Inferior parietal cortex (tissue), 1 donor: ENCODE measurements around the gene MT1B.

Experiments used
- DNase-seq: peaks from one replicate; pipeline ENCODE4 v3.0.0-alpha.2; 2016; ENCODE audit errors: extremely low spot score

Gene MT1B

DNA sequence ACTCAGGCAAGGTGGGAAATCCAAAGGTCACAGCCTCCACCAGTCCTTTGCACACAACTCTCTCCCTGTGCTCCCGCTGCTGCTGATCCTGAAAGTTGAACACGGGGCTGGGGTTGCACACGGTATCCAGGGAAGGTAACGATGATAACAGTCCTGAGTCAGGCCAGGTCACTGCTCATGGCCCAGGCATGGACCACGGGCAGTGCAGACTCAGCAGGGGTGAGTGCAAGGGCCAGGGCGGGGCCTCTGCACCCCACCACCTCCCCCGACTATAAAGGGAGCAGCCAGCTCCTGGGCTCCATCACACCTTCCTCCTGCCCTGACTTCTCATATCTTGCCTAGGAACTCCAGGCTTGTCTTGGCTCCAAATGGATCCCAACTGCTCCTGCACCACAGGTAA is at the start of gene MT1B:
Gene MT1B (plus strand): TSS at position 301 of the 400 bp plus-strand sequence. CDS start 68 bp downstream, at position 369.
- no peak for DNase-seq

DNA sequence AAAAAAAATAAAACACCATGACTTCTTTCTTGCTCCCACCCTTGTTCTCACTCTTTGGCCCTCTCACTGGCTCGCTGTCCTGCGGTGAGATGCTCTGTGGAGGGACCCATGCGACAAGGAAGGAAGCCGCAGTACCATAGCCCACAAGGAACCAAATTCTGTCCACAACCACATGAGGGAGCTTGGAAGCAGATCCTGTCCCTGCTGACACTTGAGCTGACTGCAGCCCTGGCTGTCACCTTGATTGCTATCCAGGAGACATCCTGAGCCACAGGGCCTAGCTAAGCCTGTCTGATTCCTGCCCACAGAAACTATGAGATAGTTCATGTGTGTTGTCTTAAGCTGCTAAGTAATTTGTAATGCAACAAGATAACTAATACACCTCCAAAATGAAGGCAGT is 48.1 kb upstream of the MT1B start:
- peak; percentile 57 for DNase-seq

DNA sequence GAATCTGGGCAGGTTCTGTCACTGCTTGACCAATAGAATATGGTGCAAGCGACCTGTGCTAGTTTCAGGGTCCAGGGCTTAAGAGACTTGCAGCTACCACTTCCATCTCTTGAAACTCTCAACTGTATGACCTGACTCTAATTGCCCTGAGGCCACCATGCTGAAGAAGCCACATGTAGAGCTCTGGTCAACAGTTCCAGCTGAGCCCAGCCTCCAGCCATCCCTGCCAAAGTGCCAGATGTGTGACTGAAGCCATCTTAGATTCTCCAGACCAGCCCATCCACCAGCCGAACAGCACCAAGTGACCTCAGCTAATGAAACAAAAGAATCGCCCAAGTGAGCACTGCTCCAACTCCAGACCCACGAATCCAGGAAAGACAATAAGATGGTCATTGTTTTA is 46.7 kb upstream of the MT1B start:
- no peak for DNase-seq

DNA sequence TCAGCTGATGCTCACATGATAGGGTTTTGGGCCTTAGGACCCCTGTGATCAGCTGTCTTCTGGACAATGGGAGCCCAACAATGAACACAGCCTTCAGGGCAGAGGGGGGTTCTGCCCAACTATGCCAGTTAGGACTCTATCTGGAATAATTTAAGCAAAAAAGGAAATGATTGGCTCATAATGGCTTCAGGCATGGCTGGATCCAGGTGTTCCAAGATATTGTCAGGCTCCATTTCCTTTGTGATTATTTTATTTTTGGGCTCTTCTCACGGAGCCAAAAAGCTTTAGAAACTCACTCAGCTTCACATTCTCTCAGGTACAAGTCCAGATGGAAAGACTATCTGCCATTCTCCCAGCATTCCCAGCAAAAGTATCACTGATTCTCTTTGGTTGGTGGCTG is 46.2 kb upstream of the MT1B start:
- no peak for DNase-seq

DNA sequence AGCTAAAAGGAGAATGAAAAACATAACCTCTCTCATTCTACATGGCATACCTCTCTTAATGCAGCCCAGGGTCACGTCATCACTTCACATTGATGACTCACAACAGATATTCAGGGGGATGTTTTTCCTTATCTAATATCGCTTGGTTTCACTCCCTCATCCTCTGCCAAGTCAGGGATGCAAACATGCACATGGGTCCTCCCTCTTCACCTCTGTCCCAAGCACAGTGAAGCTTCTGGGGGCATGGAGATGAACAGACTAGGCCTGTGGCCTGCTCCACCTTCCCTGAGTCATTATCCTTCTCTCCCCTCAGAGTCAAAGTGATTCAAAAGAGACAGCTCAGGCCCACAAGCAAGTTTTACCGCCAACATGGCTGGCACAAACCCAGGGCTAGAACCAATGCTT is 45.6 kb upstream of the MT1B start:
- DNase-seq = no peak

DNA sequence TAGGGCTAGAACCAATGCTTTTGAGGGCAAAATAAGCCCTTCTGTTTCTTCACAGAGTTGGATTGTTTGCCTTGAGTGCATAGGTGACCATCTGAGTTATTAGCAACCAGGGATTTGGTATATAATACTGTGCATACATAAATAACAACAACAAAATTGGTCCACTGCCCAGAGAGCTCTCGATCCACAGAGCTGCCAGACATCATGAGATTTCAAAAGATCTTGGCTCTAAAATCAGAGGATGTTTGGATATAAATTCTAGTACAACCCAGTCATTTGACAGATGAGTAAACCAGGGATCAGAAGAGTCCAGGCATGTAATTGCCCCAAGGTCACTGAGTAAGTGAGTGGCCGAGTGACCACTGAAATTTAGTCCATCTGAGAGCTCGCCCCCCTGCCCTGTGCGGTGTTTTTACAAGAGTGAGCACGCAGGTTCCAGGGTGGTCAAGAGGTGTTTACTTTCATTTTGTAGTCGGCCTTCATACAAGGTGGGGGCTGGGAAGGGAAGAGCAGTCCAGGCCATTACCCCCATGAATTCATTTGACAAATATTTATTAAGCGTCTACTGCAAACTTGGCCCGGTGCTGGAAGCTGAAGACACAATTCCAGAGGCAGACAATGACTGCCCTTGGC is 45.1 kb upstream of the MT1B start:
- peak; percentile 53 for DNase-seq

DNA sequence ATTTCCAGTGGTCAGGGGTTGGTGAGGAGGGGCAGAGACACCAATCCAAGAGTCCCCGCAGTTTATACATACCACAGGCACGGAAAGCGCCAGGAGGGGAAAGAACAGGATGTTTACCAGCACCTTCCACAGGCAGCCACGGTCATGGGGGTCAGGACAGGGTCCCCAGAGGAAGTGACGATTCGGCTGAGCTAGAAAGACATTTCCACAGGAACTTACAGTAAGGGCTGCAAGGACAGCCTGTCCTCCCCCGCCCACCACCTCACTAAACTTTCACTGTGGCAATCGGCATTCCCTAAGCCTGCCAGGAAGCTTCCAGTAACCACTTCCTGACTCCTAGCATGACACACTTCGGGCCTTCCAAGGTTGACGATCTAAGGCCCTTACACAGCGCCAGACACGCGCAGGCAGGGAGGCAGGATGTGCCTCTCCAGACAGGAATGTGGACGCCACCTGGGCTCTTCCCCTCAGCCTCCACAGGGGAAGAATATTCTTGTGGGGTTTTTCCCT is 44.5 kb upstream of the MT1B start:
- DNase-seq = no peak

DNA sequence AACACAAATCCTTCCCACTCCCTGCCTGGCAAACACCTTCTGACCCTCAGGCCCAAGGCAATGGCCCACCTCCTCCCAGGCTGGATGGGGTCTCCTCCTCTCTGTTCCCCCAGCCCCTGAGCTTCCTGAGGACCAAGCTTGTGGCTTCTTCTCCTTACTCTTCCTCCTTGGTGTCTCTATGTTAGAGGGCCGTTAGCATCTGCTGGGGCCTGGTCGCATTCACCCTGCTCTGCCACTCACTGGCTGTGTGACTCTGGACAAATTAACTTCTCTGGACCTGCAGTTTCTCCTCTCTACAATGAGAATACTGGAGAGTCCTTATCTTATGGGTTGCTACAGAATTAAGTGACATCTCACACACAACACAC is 44.0 kb upstream of the MT1B start:
- no peak for DNase-seq

DNA sequence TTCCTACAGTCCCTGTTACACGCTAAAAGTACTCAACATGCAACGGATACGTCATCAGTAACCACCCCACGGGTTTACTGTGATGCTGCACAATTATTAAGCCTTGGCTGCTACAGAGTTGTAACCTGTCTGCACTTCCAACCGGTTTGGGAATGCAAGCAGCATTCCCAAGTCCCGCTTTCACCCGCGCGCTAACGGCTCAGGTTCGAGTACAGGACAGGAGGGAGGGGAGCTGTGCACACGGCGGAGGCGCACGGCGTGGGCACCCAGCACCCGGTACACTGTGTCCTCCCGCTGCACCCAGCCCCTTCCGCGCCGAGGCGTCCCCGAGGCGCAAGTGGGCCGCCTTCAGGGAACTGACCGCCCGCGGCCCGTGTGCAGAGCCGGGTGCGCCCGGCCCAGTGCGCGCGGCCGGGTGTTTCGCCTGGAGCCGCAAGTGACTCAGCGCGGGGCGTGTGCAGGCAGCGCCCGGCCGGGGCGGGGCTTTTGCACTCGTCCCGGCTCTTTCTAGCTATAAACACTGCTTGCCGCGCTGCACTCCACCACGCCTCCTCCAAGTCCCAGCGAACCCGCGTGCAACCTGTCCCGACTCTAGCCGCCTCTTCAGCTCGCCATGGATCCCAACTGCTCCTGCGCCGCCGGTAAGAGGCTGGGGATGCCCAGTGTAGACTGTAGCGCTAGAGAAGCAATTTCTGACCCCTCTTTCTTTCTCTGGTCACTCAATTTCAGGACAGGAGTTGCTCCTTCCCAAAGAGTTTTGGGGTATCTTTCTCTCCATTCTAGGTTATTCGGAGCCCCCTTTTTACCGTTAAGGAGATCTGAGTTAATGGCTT is 43.4 kb upstream of the MT1B start, which contains the start of gene MT2A:
Gene MT2A (plus strand): TSS at position 542 of the 833 bp plus-strand sequence. CDS start 72 bp downstream, at position 614.
- DNase-seq = peak; percentile 84

DNA sequence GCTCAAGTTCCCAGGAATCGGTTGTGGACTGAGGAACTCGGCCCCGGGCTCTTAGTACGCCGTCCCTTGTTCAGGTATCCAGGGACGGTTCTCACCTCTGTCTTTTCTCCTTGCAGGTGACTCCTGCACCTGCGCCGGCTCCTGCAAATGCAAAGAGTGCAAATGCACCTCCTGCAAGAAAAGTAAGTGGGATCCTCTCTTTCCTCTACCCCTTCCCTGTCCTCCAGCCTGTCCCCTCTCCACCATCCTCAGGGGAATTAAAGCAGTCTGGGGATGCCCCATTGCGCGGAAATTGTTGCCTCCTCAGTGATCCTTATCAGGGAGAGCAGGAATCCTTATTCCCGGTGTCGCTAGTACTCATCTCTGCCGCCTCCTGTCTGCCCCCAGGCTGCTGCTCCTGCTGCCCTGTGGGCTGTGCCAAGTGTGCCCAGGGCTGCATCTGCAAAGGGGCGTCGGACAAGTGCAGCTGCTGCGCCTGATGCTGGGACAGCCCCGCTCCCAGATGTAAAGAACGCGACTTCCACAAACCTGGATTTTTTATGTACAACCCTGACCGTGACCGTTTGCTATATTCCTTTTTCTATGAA is 42.7 kb upstream of the MT1B start:
- no peak for DNase-seq

DNA sequence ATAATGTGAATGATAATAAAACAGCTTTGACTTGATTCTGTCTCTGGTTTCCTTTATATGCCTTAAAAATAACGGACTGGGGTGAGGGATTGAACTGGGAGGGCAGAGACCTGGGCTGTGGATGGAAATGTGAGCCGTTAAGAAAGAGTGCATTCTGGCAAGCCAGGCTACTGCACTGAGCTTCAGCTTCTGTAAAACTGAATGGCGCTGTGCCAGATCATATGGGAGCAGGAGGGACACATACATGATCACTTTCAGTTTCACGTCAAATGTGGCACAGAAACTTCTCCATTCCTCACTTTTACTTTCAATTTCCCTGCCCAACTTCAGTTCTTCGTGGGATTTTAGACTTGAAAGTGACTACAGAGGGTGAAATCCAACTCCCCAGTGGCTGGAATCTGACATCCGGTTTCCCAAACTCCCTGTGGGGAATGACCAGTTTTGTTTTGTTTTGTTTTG is 42.2 kb upstream of the MT1B start:
- DNase-seq = no peak

DNA sequence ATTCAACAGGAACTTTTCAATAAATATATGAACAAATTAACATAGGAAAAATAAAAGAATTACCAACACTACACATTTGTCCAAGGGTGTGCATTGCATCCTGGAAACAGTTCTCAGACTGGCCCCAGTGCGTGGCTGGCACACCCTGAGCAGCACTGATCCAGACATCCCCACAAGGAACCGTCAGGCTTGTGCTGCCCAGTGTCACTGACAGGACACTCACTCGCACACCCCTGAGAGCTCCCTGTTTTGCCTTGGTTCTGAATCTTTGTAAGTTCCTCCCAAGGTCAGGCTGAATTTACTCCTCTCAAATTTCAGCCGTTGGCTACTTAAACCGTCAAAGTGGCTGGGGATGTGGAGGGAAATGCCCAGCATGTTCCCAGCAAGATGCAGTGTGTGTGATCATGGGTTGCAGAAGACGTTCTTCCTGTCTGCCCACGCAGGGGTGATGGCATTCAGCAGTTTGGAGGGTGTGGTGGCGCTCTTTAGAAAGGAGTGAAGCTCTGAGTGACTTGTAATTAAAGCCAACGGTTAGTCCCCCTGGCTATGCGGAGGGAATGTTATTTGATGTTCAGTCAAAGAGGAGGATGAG is 41.6 kb upstream of the MT1B start:
- no peak for DNase-seq

DNA sequence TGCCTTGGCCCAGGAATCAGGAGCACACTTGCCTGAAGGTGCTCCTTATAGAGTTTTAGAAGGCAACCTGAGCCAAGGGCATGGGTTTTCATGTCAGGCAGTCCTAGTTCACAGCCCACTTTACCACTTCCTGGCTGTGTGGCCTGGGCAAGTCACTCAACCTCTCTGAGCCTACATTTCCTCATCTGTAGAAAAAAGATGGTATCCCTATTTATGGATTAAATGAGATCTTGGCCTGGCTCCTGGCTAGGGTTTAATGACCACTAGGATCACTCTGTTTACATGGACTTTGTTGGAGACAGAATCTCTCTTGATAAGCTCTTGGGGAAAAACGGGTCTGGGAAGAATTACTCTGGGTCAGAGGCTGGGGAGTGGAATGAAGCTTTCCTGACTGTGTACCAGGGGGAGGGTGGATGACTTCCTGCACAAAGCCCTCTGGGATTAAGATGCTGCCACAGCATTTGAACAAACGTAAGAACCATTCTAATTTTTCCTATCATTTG is 41.0 kb upstream of the MT1B start:
- no peak for DNase-seq

DNA sequence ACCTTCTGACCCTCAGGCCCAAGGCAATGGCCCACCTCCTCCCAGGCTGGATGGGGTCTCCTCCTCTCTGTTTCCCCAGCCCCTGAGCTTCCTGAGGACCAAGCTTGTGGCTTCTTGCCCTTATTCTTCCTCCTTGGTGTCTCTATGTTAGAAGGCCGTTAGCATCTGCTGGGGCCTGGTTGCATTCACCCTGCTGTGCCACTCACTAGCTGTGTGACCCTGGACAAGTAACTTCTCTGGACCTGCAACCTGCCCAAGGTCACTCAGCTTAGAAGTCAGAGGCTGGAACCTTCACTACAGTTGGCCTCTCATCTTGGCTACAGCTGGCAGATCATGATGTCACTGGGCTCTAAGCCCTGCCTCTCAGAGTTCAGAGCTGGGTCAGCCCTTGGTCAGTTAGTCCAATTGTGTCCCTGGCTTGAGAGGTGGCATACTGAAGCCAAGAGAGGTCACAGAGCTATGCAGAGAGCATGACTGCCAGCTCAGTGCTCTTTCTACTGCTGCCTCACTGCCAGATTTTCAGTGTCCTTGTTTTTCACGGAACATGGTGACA is 40.3 kb upstream of the MT1B start:
- no peak for DNase-seq

DNA sequence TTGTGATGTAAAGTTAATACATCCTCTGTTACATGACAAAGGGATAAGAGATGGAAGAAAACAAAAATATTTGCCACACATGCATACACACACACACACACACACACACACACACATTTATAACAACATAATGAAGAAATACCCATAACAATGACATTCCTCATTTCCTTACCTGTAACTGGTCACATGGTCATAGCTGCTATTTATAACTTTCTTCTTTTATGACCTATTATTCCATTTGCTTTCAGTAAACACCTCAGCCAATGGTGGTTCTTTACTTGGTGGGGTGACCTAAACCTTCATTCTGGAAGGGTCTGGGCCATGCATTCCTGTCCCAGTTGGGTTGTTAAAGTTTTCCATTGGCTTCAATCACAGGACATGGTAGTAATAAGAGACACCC is 38.0 kb upstream of the MT1B start:
- no peak for DNase-seq

DNA sequence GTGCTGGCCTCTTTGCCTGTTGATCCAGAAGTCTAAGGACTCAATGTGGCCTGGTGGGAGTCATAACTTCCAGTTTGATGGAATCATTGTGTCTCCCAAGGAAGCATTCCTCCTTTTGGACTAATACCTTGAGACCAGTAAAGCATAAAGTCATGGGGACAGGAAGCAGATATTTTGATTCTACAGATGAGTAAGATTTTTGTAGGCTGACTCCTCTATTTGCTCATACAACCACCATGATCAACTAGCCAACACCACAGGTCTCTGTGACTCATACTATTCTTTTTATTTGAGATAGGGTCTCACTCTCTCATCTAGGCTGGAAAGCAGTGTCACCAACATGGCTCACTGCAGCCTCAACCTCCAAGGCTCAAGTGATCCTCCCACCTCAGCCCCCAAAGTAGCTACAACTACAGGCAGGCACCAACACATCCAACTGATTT is 37.1 kb upstream of the MT1B start:
- DNase-seq = no peak

DNA sequence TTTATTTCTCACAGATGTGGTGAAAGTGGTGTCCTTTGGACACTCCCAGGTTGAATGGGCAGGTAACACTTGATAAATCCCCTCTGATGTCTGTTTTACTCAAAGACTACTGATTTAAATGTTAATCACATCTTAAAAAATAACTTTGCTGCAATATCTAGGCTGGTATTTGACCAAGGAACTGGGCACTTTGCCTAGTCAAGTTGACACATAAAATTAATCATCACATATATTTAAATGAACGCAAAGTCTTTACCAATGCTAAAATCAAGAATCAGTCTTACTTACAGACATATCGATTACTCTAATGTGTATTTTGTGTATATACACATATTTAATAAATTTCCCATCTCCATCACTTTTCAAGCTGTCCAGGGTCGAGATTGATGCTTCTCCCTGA is 36.3 kb upstream of the MT1B start:
- no peak for DNase-seq

DNA sequence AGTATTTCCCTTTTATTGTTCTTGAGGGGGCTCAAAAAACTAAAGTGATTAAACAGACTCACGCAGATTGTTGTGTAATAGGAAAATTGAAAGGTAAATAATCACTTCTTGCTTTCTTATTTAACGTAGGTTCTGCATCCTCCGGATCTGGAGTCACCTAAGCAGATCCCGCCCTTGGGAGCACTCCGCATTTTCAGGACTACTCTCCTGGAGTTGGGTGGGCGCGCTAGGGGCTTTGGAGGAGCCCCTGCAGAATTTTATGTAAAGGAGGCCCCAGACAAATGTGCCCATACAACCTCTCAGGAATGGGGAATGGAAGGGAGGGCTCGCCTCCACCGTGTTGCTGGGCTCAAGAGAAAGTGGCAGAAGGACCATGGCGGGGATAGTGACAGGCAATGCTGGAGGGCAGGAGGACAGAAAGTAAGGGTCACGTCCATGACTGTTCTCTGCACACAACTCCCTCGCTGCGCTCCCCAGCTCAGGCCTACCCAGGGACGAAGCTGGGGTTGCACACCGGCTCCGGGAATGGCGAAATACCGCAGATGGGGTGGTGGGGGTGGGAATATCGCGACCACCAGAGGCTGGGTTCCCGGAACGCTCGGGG is 35.0 kb upstream of the MT1B start:
- DNase-seq = no peak

DNA sequence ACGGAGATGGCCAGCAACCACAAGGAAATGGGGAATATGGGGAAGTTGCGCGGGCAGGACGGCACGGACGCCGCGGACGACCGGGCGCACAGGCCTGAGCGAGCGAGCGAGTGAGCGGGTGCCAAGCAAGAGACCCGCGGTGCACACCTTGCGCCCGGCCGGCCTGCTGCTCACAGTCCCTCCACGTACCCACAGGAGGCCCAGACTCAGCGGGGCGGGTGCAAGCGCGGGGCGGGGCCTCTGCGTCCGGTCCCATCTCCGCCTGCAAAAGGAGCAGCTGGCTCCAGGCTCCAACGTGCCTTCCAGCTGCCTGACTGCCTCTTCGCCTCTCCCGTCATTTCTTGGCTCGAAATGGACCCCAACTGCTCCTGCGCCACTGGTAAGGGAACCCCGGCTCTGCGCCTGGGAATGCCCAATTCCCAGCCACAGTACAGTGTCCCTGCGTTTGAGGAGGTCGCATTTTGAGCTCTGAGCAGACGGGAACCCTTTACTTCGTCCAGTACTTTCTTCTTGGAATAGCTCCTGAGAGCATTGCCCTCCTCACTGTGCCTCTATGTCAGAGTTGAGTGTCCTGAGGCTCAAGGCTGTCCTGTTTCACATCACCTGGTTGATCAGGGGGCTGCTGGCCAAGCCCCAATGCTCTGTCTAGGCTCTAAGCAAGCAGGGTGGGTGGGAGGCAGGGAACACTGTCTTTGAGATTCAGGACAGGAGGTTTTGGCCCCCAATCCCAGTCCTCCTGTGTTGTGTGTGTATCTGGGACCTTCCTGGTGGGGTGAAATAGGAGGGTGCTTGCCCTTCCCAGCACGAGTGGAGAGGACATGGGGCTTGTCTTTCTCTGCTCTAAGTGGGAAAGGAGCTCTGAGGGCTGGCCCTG is 34.2 kb upstream of the MT1B start:
- DNase-seq = no peak

DNA sequence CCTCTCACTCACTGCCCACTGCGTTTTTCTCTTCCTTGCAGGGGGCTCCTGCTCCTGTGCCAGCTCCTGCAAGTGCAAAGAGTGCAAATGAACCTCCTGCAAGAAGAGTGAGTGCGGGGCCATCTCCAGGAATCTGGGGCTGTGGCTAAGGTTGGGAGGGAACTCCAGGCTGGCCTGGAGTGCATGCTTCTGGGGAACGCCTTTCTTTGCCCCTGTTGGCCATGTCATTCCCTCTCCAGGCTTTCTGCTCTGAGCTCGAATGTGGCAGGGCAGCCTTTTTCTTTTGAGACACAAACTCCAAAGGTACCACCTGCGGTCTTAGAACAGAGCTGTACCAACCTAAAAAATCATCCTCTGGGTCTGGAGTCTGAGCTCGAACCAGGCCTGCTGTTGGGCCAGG is 33.5 kb upstream of the MT1B start:
- DNase-seq = no peak
